WTC11 (cell line): ENCODE measurements around the gene TMF1.

Experiments
- ATF6 ChIP-seq: sonication (generic); formaldehyde crosslinking; IDR thresholded peaks from 2 replicates; pipeline ENCODE4 v1.8.1; 2023; ENCODE audit warnings: mild to moderate bottlenecking, missing genetic modification reagents
- MAX ChIP-seq: sonication (generic); formaldehyde crosslinking; IDR thresholded peaks from 2 replicates; pipeline ENCODE4 v1.8.0; 2022; ENCODE audit warnings: mild to moderate bottlenecking, missing genetic modification reagents
- USF1 ChIP-seq: sonication (generic); formaldehyde crosslinking; IDR thresholded peaks from 2 replicates; pipeline ENCODE4 v1.8.0; 2022; ENCODE audit warnings: mild to moderate bottlenecking, missing genetic modification reagents
- USF2 ChIP-seq: sonication (generic); formaldehyde crosslinking; IDR thresholded peaks from 2 replicates; pipeline ENCODE4 v1.8.1; 2023; ENCODE audit warnings: mild to moderate bottlenecking, missing genetic modification reagents, moderate library complexity

GRCh38 chr3:69082805-69083204, 30.7 kb upstream of the TMF1 start:
- no peak for TF ChIP-seq MAX
- no peak for TF ChIP-seq ATF6 (CRISPR knock-in tag)
- no peak for TF ChIP-seq USF2
- no peak for TF ChIP-seq USF1 (CRISPR knock-in tag)
